HepG2 (cell line): ENCODE results near the gene PIF1. TPM values are rescaled to one million over a fixed set of nuclear protein-coding genes. Genes with fewer than 3 reads are reported as not detected.

ENCODE experiments used
- KLF15 ChIP-seq: sonication (generic); formaldehyde crosslinking; IDR thresholded peaks from 2 replicates; pipeline ENCODE4 v1.8.1; 2023; ENCODE audit warnings: borderline replicate concordance, mild to moderate bottlenecking, inconsistent platforms, missing genetic modification reagents, mixed read lengths
- LCORL ChIP-seq, 2 experiments: fragments of 450-650 bp in 1 of 2; sonication (generic) in 1 of 2; formaldehyde crosslinking in 1 of 2; IDR thresholded peaks; 2 replicates each; pipeline versions ENCODE4 v1.5.0 to v1.6.1; 2017 to 2020; ENCODE audit warnings: antibody characterized with exemption in 1 of 2, missing genetic modification reagents in 1 of 2
- MATR3 ChIP-seq: sonication (generic); formaldehyde crosslinking; IDR thresholded peaks from 2 replicates; pipeline ENCODE4 v1.4.0; 2020; ENCODE audit warnings: missing genetic modification reagents
- MED13 ChIP-seq: sonication (generic); formaldehyde crosslinking; IDR thresholded peaks from 2 replicates; pipeline ENCODE4 v1.5.0; 2020; ENCODE audit warnings: missing genetic modification reagents
- SP140L ChIP-seq: sonication (generic); formaldehyde crosslinking; IDR thresholded peaks from 2 replicates; pipeline ENCODE4 v1.4.0; 2020; ENCODE audit warnings: missing genetic modification reagents, borderline replicate concordance
- ZFP1 ChIP-seq: IDR thresholded peaks from 2 replicates; pipeline ENCODE4 v1.6.1; 2016
- ZNF124 ChIP-seq: sonication (generic); formaldehyde crosslinking; IDR thresholded peaks from 2 replicates; pipeline ENCODE4 v1.4.0; 2020; ENCODE audit warnings: missing genetic modification reagents
- ZNF547 ChIP-seq: sonication (generic); formaldehyde crosslinking; IDR thresholded peaks from 2 replicates; pipeline ENCODE4 v1.5.1; 2020; ENCODE audit warnings: mild to moderate bottlenecking, missing genetic modification reagents
- ZNF652 ChIP-seq: IDR thresholded peaks from 2 replicates; pipeline ENCODE4 v1.6.1; 2016; ENCODE audit warnings: low read depth, borderline replicate concordance
- ZNF724P ChIP-seq: sonication (generic); formaldehyde crosslinking; IDR thresholded peaks from 2 replicates; pipeline ENCODE4 v1.8.0; 2022; ENCODE audit warnings: missing genetic modification reagents, borderline replicate concordance
- polyA plus RNA-seq, 8 experiments: library from polyadenylated mRNA; depleted of rRNA in 3 of 8; stranded (reverse) in 7 of 8; unstranded in 1 of 8; fragments of >200 nt; fragmentation: Illumina TruSeq in 4 of 8; extraction: Trizol in 4 of 8; gene quantifications; 2 replicates each; pipeline versions ENCODE4 v1.2.1 to v1.2.3, GENCODE V29; 2011 to 2016; ENCODE audit warnings: low read depth in 4 of 8, missing spikeins in 1 of 8, mixed read lengths in 1 of 8; ENCODE audit not compliant: insufficient read depth in 1 of 8
- total RNA-seq, 5 experiments: library from RNA; depleted of rRNA; stranded (reverse); fragments of >200 nt; fragmentation: Illumina TruSeq; extraction: Trizol; gene quantifications; 2 replicates each; pipeline ENCODE4 v1.2.3, GENCODE V29; 2016; ENCODE audit warnings: low read depth in 1 of 5
- TF ChIP-seq, protein P1 (sequence below), 2 experiments: sonication (generic) in 1 of 2; formaldehyde crosslinking in 1 of 2; IDR thresholded peaks; 2 replicates each; pipeline versions ENCODE4 v1.6.1 to v1.9.0; 2014 to 2022; ENCODE audit warnings: antibody characterized with exemption in 1 of 2, borderline replicate concordance in 1 of 2, inconsistent platforms in 1 of 2, low read depth in 1 of 2, missing genetic modification reagents in 1 of 2
- TF ChIP-seq, protein P2 (sequence below): sonication (generic); formaldehyde crosslinking; IDR thresholded peaks from 2 replicates; pipeline ENCODE4 v1.4.0; 2020; ENCODE audit warnings: missing genetic modification reagents
- TF ChIP-seq, protein P3 (sequence below): sonication (generic); formaldehyde crosslinking; IDR thresholded peaks from 2 replicates; pipeline ENCODE4 v1.4.0; 2020; ENCODE audit warnings: missing genetic modification reagents, borderline replicate concordance
- TF ChIP-seq, protein P4 (sequence below): IDR thresholded peaks from 2 replicates; pipeline ENCODE4 v1.6.1; 2016
- TF ChIP-seq, protein P5 (sequence below): sonication (generic); formaldehyde crosslinking; IDR thresholded peaks from 2 replicates; pipeline ENCODE4 v1.4.0; 2020; ENCODE audit warnings: missing genetic modification reagents

Gene PIF1
- total and polyA plus RNA-seq, 2 of the 13 experiments (the other 11 are each of a cell fraction or from before 2014, with no cell fraction given), result 18.5 to 19.7 TPM

DNA sequence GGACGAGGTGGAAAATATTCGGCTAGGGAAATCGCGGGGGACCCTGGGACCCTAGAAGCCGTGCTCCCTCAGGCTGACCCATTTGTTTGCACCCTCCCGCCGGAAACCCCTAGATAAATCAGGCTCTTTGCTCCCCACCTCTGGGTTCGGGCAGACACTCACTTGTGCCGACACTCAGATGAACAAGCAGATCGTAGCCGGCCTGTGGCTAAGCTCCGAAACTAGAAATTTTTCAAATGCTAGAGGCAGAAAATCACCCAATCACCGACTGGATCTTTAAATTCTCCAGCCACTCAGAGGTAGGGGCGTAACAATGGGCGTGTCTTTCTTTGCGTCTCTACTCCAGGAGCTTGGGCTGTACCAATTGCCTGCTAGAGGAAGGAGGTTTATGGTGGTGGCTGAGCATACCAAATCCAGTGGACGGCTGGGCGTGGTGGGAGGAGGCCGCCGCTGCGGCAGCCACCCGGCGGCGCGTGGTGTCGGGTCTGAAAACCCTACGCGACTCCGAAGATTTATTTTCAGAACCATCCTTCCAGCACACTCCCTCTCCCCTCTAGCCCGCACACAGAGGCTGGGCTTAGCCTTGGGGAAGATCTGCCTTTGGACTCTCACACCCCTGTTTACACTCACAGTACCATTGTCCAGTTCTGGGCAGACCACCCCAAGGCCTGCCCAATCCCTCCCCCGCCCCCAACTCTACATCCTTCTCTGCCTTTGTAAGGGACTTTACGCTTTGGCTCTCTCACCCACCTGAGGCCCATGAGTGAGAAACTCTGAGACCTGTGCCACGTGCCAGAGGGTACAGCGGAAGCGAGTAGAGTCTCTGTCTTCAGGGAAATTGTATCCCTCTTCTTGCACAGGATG is at the start of gene PIF1 (continued):
- TF ChIP-seq, protein P1, sequence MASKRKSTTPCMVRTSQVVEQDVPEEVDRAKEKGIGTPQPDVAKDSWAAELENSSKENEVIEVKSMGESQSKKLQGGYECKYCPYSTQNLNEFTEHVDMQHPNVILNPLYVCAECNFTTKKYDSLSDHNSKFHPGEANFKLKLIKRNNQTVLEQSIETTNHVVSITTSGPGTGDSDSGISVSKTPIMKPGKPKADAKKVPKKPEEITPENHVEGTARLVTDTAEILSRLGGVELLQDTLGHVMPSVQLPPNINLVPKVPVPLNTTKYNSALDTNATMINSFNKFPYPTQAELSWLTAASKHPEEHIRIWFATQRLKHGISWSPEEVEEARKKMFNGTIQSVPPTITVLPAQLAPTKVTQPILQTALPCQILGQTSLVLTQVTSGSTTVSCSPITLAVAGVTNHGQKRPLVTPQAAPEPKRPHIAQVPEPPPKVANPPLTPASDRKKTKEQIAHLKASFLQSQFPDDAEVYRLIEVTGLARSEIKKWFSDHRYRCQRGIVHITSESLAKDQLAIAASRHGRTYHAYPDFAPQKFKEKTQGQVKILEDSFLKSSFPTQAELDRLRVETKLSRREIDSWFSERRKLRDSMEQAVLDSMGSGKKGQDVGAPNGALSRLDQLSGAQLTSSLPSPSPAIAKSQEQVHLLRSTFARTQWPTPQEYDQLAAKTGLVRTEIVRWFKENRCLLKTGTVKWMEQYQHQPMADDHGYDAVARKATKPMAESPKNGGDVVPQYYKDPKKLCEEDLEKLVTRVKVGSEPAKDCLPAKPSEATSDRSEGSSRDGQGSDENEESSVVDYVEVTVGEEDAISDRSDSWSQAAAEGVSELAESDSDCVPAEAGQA (IDR thresholded peaks at IDR 0.05; ENCODE audit: low read depth), result no peak
- TF ChIP-seq, protein P1 (CRISPR knock-in tag; IDR thresholded peaks at IDR 0.05; ENCODE audit: borderline replicate concordance), result no peak
- TF ChIP-seq SP140L (0 out of 2 replicates have a peak, but pooled peaks have one; percentile 65), MATR3 (CRISPR knock-in tag) (no peak), ZNF547 (CRISPR knock-in tag) (peak; percentile 71; the same call in 1 of the 2 replicates), KLF15 (0 out of 2 replicates have a peak, but pooled peaks have one; percentile 11), MED13 (CRISPR knock-in tag) (no peak), ZNF124 (peak; percentile 59), ZNF652 (CRISPR knock-in tag) (no peak), ZNF724P (peak; percentile 68; the same call in 1 of the 2 replicates), ZFP1 (CRISPR knock-in tag) (no peak), LCORL (IDR thresholded peaks at IDR 0.05) (no peak), LCORL (CRISPR knock-in tag; IDR thresholded peaks at IDR 0.05) (peak; percentile 90)
- TF ChIP-seq, protein P2, sequence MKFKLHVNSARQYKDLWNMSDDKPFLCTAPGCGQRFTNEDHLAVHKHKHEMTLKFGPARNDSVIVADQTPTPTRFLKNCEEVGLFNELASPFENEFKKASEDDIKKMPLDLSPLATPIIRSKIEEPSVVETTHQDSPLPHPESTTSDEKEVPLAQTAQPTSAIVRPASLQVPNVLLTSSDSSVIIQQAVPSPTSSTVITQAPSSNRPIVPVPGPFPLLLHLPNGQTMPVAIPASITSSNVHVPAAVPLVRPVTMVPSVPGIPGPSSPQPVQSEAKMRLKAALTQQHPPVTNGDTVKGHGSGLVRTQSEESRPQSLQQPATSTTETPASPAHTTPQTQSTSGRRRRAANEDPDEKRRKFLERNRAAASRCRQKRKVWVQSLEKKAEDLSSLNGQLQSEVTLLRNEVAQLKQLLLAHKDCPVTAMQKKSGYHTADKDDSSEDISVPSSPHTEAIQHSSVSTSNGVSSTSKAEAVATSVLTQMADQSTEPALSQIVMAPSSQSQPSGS (CRISPR knock-in tag), result peak; percentile 64
- TF ChIP-seq, protein P3, sequence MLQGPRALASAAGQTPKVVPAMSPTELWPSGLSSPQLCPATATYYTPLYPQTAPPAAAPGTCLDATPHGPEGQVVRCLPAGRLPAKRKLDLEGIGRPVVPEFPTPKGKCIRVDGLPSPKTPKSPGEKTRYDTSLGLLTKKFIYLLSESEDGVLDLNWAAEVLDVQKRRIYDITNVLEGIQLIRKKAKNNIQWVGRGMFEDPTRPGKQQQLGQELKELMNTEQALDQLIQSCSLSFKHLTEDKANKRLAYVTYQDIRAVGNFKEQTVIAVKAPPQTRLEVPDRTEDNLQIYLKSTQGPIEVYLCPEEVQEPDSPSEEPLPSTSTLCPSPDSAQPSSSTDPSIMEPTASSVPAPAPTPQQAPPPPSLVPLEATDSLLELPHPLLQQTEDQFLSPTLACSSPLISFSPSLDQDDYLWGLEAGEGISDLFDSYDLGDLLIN (CRISPR knock-in tag), result no peak
- TF ChIP-seq, protein P4, sequence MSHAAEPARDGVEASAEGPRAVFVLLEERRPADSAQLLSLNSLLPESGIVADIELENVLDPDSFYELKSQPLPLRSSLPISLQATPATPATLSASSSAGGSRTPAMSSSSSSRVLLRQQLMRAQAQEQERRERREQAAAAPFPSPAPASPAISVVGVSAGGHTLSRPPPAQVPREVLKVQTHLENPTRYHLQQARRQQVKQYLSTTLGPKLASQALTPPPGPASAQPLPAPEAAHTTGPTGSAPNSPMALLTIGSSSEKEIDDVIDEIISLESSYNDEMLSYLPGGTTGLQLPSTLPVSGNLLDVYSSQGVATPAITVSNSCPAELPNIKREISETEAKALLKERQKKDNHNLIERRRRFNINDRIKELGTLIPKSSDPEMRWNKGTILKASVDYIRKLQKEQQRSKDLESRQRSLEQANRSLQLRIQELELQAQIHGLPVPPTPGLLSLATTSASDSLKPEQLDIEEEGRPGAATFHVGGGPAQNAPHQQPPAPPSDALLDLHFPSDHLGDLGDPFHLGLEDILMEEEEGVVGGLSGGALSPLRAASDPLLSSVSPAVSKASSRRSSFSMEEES, result 0 out of 2 replicates have a peak, but pooled peaks have one; percentile 45
- TF ChIP-seq, protein P5, sequence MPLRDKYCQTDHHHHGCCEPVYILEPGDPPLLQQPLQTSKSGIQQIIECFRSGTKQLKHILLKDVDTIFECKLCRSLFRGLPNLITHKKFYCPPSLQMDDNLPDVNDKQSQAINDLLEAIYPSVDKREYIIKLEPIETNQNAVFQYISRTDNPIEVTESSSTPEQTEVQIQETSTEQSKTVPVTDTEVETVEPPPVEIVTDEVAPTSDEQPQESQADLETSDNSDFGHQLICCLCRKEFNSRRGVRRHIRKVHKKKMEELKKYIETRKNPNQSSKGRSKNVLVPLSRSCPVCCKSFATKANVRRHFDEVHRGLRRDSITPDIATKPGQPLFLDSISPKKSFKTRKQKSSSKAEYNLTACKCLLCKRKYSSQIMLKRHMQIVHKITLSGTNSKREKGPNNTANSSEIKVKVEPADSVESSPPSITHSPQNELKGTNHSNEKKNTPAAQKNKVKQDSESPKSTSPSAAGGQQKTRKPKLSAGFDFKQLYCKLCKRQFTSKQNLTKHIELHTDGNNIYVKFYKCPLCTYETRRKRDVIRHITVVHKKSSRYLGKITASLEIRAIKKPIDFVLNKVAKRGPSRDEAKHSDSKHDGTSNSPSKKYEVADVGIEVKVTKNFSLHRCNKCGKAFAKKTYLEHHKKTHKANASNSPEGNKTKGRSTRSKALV (CRISPR knock-in tag), result no peak
